Endothelial cell of umbilical vein (primary cell): ENCODE results near the gene TSTD2. TPM values are rescaled to one million over a fixed set of nuclear protein-coding genes. Genes with fewer than 3 reads are reported as not detected.

ENCODE experiments used
- BruUV-seq: library from RNA; stranded (reverse); fragments of 400-500 nt; replicated peaks from 2 replicates; lab custom pipeline; 2021; lab: Mats Ljungman, UMichigan
- CTCF ChIA-PET: fragments of 300-600, 350-600 bp; sonication (Branson Sonifier 250); formaldehyde crosslinking; loops from one replicate; lab custom pipeline; 2021; ENCODE audit warnings: antibody characterized with exemption, inconsistent platforms; lab: Charles Lee
- POLR2A ChIA-PET: fragments of 300-600, 350-600 bp; sonication (Branson Sonifier 250); formaldehyde crosslinking; loops from one replicate; lab custom pipeline; 2021; ENCODE audit warnings: antibody characterized with exemption, inconsistent platforms; lab: Charles Lee
- DNase-seq: peaks from one replicate; pipeline ENCODE4 v3.0.0-alpha.2; 2011; ENCODE audit warnings: low read depth, low spot score
- FAIRE-seq: peaks from 2 replicates; lab custom pipeline; 2011; peaks lifted over from hg19 to GRCh38; lab: Jason Lieb, UNC
- H2AFZ ChIP-seq: 2 replicates; pipeline ENCODE4 v1.6.0; 2012; ENCODE audit warnings: low read depth, low read length, control low read depth, inconsistent platforms
- H3K27ac ChIP-seq: 2 replicates; pipeline ENCODE4 v1.5.1; 2011; ENCODE audit warnings: low read depth, mild to moderate bottlenecking, control low read depth, low read length, moderate library complexity; ENCODE audit not compliant: insufficient read depth
- H3K27me3 ChIP-seq, 2 experiments: 2 replicates each; pipeline versions ENCODE4 v1.6.0 to v1.6.1; 2011; ENCODE audit warnings: low read length in 2 of 2, mixed read lengths in 1 of 2; ENCODE audit not compliant: control insufficient read depth in 2 of 2, insufficient read depth in 2 of 2
- H3K36me3 ChIP-seq, 2 experiments: 2 replicates in 1 of 2; 3 replicates in 1 of 2; pipeline ENCODE4 v1.5.1; 2011; ENCODE audit warnings: low read length in 2 of 2, mild to moderate bottlenecking in 1 of 2, moderate library complexity in 1 of 2; ENCODE audit not compliant: control insufficient read depth in 2 of 2, insufficient read depth in 2 of 2; ENCODE audit errors: extremely low read depth in 1 of 2
- H3K4me1 ChIP-seq: 3 replicates; pipeline ENCODE4 v1.5.1; 2011; ENCODE audit warnings: mild to moderate bottlenecking, low read length; ENCODE audit not compliant: control insufficient read depth, insufficient read depth; ENCODE audit errors: extremely low read depth
- H3K4me2 ChIP-seq: 2 replicates; pipeline ENCODE4 v1.6.1; 2011; ENCODE audit warnings: low read length, control low read depth, mixed read lengths; ENCODE audit not compliant: insufficient read depth
- H3K4me3 ChIP-seq, 3 experiments: fragments of 200-600 bp in 1 of 3; sonication (generic), shearing (Covaris generic) in 1 of 3; replicated peaks in 1 of 3; 2 replicates each; pipeline ENCODE4 v1.5.1; 2011 to 2016; ENCODE audit warnings: control low read depth in 3 of 3, low read length in 3 of 3, mild to moderate bottlenecking in 2 of 3, inconsistent platforms in 1 of 3, low read depth in 1 of 3, moderate library complexity in 1 of 3; ENCODE audit not compliant: insufficient read depth in 1 of 3
- H3K79me2 ChIP-seq: 2 replicates; pipeline ENCODE4 v1.6.0; 2012; ENCODE audit warnings: low read length, inconsistent platforms; ENCODE audit not compliant: control insufficient read depth, insufficient read depth
- H3K9ac ChIP-seq: replicated peaks from 2 replicates; pipeline ENCODE3; 2011; ENCODE audit warnings: low read length, control low read depth; ENCODE audit not compliant: insufficient read depth; ENCODE audit errors: extremely low read depth
- H3K9me1 ChIP-seq: replicated peaks from 3 replicates; pipeline ENCODE4 v1.6.0; 2011; ENCODE audit warnings: mild to moderate bottlenecking, low read length; ENCODE audit not compliant: control insufficient read depth, insufficient read depth; ENCODE audit errors: extremely low read depth
- H3K9me3 ChIP-seq: replicated peaks from 2 replicates; pipeline ENCODE4 v1.5.1; 2012; ENCODE audit warnings: low read length, inconsistent platforms; ENCODE audit not compliant: control insufficient read depth, insufficient read depth
- H4K20me1 ChIP-seq: replicated peaks from 2 replicates; pipeline ENCODE3; 2011; ENCODE audit warnings: mild to moderate bottlenecking, low read length; ENCODE audit not compliant: control insufficient read depth, insufficient read depth; ENCODE audit errors: extremely low read depth
- EZH2 ChIP-seq: IDR thresholded peaks from 2 replicates; pipeline ENCODE4 v1.6.1; 2012; ENCODE audit warnings: borderline replicate concordance, low read depth, mild to moderate bottlenecking, moderate library complexity, low read length, inconsistent platforms; ENCODE audit not compliant: severe bottlenecking
- GATA2 ChIP-seq: IDR thresholded peaks from 2 replicates; pipeline ENCODE4 v1.7.0; 2011; ENCODE audit warnings: low read depth, mild to moderate bottlenecking, moderate library complexity, mixed read lengths, low read length; ENCODE audit not compliant: insufficient read length, insufficient read depth
- JUN ChIP-seq: IDR thresholded peaks from 2 replicates; pipeline ENCODE4 v1.6.1; 2011; ENCODE audit warnings: borderline replicate concordance, low read depth; ENCODE audit not compliant: insufficient read length, insufficient read depth
- MAX ChIP-seq: IDR thresholded peaks from 2 replicates; pipeline ENCODE4 v1.6.1; 2011; ENCODE audit not compliant: insufficient read depth, insufficient read length
- dilution Hi-C: fragments of 300-500 bp; cut with MboI; formaldehyde crosslinking; loops from one replicate; pipeline ENCODE4 v1.15.0; 2019; ENCODE audit warnings: low sequenced_read_pairs; ENCODE audit not compliant: extremely low pct_ligation_motif_present
- intact Hi-C: fragments of 100-400 bp; cut with micrococcal nuclease; formaldehyde crosslinking; loops from one replicate; pipeline ENCODE4 v1.10.0; 2022
- polyA plus RNA-seq, 4 experiments: library from polyadenylated mRNA; depleted of rRNA in 3 of 4; stranded (reverse) in 3 of 4; unstranded in 1 of 4; fragments of >200 nt; gene quantifications; 2 replicates each; pipeline versions ENCODE4 v1.2.1 to v1.2.3, GENCODE V29; 2011 to 2012; ENCODE audit warnings: missing spikeins in 1 of 4
- total RNA-seq: library from RNA; stranded (reverse); gene quantifications from 2 replicates; pipeline ENCODE4 v1.2.3, GENCODE V29; 2021
- TF ChIP-seq, protein P1 (sequence below), 2 donors: IDR thresholded peaks; 1 replicate in 1 of 2; 2 replicates in 1 of 2; pipeline ENCODE4 v1.5.1; 2011; ENCODE audit warnings: low read length in 2 of 2, mild to moderate bottlenecking in 2 of 2, moderate library complexity in 2 of 2, control low read depth in 1 of 2, inconsistent platforms in 1 of 2, low read depth in 1 of 2; ENCODE audit not compliant: insufficient read depth in 1 of 2; ENCODE audit errors: extremely low read depth in 1 of 2

The TSTD2 gene
- total and polyA plus RNA-seq, 2 donors (not counting 3 experiments of a cell fraction or from before 2014, with no cell fraction given): 13.7 to 15.9 TPM

DNA sequence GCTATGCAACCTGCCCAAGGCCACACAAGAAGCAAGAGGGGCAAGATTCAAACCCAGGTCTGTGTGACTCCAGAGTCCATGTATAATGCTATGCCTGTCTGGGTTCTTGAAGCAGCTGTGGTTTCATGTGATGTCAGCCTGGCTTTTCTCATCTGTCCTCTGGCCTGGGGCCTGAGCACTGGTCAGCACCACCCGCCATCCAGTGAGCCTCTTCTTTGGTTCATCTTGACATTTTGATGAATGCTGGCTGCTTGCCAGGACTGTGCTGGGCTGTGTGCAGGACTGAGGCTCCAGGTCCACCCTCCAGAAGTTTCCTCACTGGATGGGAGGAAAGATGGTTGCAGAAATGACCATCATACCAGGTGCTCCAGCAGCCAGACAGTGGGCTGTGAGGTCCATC lies 61.5 kb downstream of the TSTD2 start:
- DNase-seq: no peak
- H4K20me1 ChIP-seq: no peaks in the 10 kb centered on the region
- H3K9ac ChIP-seq: no peak overlapping the region
- H3K4me1 ChIP-seq: no peaks in the 10 kb centered on the region
- H3K4me3 ChIP-seq: no peak overlapping the region
- no peak overlapping the region for H3K27ac ChIP-seq
- TF ChIP-seq, protein P1, sequence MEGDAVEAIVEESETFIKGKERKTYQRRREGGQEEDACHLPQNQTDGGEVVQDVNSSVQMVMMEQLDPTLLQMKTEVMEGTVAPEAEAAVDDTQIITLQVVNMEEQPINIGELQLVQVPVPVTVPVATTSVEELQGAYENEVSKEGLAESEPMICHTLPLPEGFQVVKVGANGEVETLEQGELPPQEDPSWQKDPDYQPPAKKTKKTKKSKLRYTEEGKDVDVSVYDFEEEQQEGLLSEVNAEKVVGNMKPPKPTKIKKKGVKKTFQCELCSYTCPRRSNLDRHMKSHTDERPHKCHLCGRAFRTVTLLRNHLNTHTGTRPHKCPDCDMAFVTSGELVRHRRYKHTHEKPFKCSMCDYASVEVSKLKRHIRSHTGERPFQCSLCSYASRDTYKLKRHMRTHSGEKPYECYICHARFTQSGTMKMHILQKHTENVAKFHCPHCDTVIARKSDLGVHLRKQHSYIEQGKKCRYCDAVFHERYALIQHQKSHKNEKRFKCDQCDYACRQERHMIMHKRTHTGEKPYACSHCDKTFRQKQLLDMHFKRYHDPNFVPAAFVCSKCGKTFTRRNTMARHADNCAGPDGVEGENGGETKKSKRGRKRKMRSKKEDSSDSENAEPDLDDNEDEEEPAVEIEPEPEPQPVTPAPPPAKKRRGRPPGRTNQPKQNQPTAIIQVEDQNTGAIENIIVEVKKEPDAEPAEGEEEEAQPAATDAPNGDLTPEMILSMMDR (IDR thresholded peaks at IDR 0.05; ENCODE audit: extremely low read depth in 1 of 2, insufficient read depth in 1 of 2, low read depth in 1 of 2, low read length in 2 of 2): no peak
- TF ChIP-seq JUN (no peak), EZH2 (no peak)
- no peaks in the 10 kb centered on the region for H3K36me3 ChIP-seq
- H3K9me3 ChIP-seq: no peaks in the 10 kb centered on the region
- H3K79me2 ChIP-seq: no peaks in the 10 kb centered on the region
- ChIA-PET POLR2A (no interaction called here), CTCF (no interaction called here)
- no peaks in the 10 kb centered on the region for H3K9me1 ChIP-seq
- no peak overlapping the region for H2AFZ ChIP-seq
- intact Hi-C loops (no loop called here), dilution Hi-C loops (no loop called here)
- peaks cover 3 to 12% of the 10 kb centered on the region in 2 experiments for H3K27me3 ChIP-seq
- FAIRE-seq: no peak
- no TSS peak for BruUV-seq
- H3K4me2 ChIP-seq: no peak overlapping the region

DNA sequence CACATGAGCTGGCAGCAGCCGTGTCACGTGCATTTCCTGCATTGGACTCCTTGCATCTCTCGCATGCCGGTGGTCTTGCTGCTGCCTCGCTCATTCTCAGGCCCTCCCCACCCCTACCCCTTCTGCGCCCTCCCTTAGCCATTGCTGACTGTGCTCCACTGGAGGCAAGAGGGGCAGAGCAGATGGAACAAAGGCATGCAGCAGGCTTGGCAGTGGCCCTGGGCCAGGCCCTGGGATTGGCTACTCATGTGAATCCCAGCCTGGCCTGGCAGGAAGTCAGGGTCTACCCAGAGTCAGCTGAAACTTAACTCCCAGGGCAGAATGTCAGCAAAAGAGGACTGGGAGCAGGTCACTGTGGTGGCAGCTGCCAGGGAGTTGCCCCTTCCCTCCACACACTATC lies 62.3 kb downstream of the TSTD2 start:
- Histone ChIP-seq H2AFZ (no peak overlapping the region), H3K9me1 (no peaks in the 10 kb centered on the region), H3K79me2 (no peaks in the 10 kb centered on the region), H3K4me2 (no peak overlapping the region), H3K27ac (no peak overlapping the region), H3K4me1 (no peaks in the 10 kb centered on the region), H3K36me3 (no peaks in the 10 kb centered on the region), H3K9me3 (no peaks in the 10 kb centered on the region), H4K20me1 (no peaks in the 10 kb centered on the region), H3K9ac (no peak overlapping the region), H3K27me3 (peaks cover 3 to 13% of the 10 kb centered on the region in 2 experiments), H3K4me3 (no peak overlapping the region)
- BruUV-seq: no TSS peak
- CTCF ChIA-PET: interaction anchor here (1.1 kb wide), 1 partner anchor 28 kb away, joined by 4 read pairs; no protein-coding TSS in a partner anchor
- dilution Hi-C loops: no loop called here
- FAIRE-seq: no peak
- TF ChIP-seq MAX (no peak), EZH2 (no peak), GATA2 (no peak), JUN (no peak)
- TF ChIP-seq, protein P1 (IDR thresholded peaks at IDR 0.05; ENCODE audit: extremely low read depth in 1 of 2, insufficient read depth in 1 of 2, low read depth in 1 of 2, low read length in 2 of 2): no peak
- intact Hi-C loops: no loop called here
- no peak for DNase-seq
- POLR2A ChIA-PET: no interaction called here
